ENCODE results near the gene PHTF1. TPM values are rescaled to one million over a fixed set of nuclear protein-coding genes. Genes with fewer than 3 reads are reported as not detected.
A peak's percentile ranks its signal among the peaks of the same experiment; 100 is the strongest.

PHTF1 gene
- total and polyA plus RNA-seq, 2 donors (not counting 1 experiment from before 2014, with no cell fraction given): 3.6 to 18.5 TPM

DNA sequence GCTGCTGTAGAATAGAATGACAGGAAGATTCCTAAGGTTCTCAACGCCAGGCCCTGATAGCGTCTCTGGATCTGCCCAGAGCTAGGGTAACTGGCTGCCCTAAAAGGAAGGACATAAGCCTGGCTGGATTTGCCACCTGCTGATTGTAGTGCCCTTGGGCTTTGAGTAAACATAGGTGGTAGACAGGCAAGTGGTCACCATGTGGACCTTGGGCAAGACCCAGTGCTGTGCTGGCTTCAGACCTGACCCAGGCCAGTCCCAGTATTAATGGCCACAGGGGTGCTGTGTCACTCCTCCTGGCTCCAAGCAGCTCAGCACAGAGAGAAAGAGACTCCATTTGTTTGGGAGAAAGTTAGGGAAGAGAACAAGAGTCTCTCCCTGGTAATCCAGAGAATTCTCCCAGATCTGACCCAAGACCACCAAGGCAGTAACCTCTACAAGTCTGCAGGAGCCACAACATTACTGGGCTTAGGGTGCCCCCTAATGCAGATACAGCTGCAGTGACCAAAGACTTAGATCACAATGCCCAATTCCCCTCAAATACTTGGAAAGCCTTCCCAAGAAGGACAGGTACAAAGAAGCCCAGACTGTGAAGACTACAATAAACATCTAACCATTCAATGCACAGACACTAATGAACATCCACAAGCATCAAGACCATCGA is 44.5 kb downstream of the PHTF1 start:
- Histone ChIP-seq H3K79me2 (ENCODE audit: control insufficient read depth, insufficient read depth, low read length) (no peaks in the 10 kb centered on the region), H3K36me3 (replicated peaks in 1 of 2; ENCODE audit: control extremely low read depth in 1 of 2, control insufficient read depth in 1 of 2, extremely low read depth in 1 of 2, insufficient read depth in 2 of 2, low read length in 1 of 2) (peaks cover 3 to 17% of the 10 kb centered on the region in 2 experiments), H3K4me3 (ENCODE audit: control extremely low read depth in 1 of 5, extremely low read depth in 1 of 5, insufficient read depth in 1 of 5, low read depth in 2 of 5, low read length in 4 of 5) (no peak overlapping the region), H3K4me1 (ENCODE audit: control insufficient read depth in 2 of 2, insufficient read depth in 2 of 2, low read length in 2 of 2) (no peaks in the 10 kb centered on the region), H2AFZ (ENCODE audit: insufficient read depth, low read depth, low read length, poor library complexity, severe bottlenecking) (no peak overlapping the region), H4K20me1 (ENCODE audit: control insufficient read depth, insufficient read depth, low read length, poor library complexity, severe bottlenecking) (no peaks in the 10 kb centered on the region), H3K4me2 (replicated peaks; ENCODE audit: low read depth, low read length, poor library complexity, severe bottlenecking) (no peak overlapping the region), H3K27ac (ENCODE audit: low read length in 2 of 2) (no peak overlapping the region), H3K9me3 (ENCODE audit: control extremely low read depth in 1 of 3, control insufficient read depth in 2 of 3, insufficient read depth in 1 of 3, low read length in 2 of 3) (peaks cover 0 to 13% (median 5%) of the 10 kb centered on the region in 3 donors), H3K9ac (ENCODE audit: low read length) (no peak overlapping the region), H3K27me3 (replicated peaks in 1 of 4; ENCODE audit: control extremely low read depth in 1 of 4, control insufficient read depth in 3 of 4, insufficient read depth in 4 of 4, low read length in 3 of 4) (no peaks in the 10 kb centered on the region)
- ATAC-seq (ENCODE audit: low read depth): no peak
- intact Hi-C loops (cut with micrococcal nuclease): no loop called here
- DNase-seq: no peak
- Mint-ChIP-seq H3K27me3 (no peaks in the 10 kb centered on the region), H3K27ac (no peak overlapping the region), H3K4me1 (no peaks in the 10 kb centered on the region), H3K4me3 (no peak overlapping the region), H3K9me3 (ENCODE audit: insufficient read depth) (no peaks in the 10 kb centered on the region)
- TF ChIP-seq, protein P1, sequence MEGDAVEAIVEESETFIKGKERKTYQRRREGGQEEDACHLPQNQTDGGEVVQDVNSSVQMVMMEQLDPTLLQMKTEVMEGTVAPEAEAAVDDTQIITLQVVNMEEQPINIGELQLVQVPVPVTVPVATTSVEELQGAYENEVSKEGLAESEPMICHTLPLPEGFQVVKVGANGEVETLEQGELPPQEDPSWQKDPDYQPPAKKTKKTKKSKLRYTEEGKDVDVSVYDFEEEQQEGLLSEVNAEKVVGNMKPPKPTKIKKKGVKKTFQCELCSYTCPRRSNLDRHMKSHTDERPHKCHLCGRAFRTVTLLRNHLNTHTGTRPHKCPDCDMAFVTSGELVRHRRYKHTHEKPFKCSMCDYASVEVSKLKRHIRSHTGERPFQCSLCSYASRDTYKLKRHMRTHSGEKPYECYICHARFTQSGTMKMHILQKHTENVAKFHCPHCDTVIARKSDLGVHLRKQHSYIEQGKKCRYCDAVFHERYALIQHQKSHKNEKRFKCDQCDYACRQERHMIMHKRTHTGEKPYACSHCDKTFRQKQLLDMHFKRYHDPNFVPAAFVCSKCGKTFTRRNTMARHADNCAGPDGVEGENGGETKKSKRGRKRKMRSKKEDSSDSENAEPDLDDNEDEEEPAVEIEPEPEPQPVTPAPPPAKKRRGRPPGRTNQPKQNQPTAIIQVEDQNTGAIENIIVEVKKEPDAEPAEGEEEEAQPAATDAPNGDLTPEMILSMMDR (IDR thresholded peaks at IDR 0.05): no peak
- no peak for TF ChIP-seq EZH2 (IDR thresholded peaks at IDR 0.05; ENCODE audit: borderline replicate concordance, insufficient read depth, low read depth, low read length, poor library complexity, severe bottlenecking)
- CTCF ChIA-PET: no interaction called here
- POLR2A ChIA-PET: no interaction called here
- WGBS (ENCODE audit: insufficient coverage): 96% methylated on average over 3 of the region's 3 CpGs

DNA sequence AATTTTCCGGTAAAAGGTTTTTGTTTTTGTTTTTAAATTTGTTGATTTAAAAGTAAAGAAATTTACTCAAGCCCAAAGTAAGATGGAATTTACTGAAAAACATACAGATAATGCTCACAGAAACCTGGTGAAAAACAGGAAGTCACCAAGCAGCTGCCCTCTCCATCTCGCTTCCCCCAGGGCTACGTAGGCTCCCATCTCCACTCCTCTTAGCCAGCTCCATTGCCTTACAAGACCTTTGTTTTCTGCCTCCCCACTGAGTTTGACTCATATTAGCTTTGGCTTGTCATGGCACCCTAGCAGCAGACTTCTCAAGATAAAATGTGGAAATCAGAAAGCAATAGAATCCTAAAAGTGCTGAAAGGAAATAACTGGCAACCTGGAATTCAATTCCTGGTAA is 57.9 kb downstream of the PHTF1 start:
- Histone ChIP-seq H3K9ac (ENCODE audit: low read length) (no peak overlapping the region), H3K36me3 (replicated peaks in 1 of 2; ENCODE audit: control extremely low read depth in 1 of 2, control insufficient read depth in 1 of 2, extremely low read depth in 1 of 2, insufficient read depth in 2 of 2, low read length in 1 of 2) (peaks cover 0 to 8% of the 10 kb centered on the region in 2 experiments), H3K4me1 (ENCODE audit: control insufficient read depth in 2 of 2, insufficient read depth in 2 of 2, low read length in 2 of 2) (peaks cover 3 to 15% of the 10 kb centered on the region in 2 donors), H3K4me3 (ENCODE audit: control extremely low read depth in 1 of 5, extremely low read depth in 1 of 5, insufficient read depth in 1 of 5, low read depth in 2 of 5, low read length in 4 of 5) (no peak overlapping the region), H3K4me2 (replicated peaks; ENCODE audit: low read depth, low read length, poor library complexity, severe bottlenecking) (peak overlapping the region; percentile 53), H2AFZ (ENCODE audit: insufficient read depth, low read depth, low read length, poor library complexity, severe bottlenecking) (peak overlapping the region; percentile 60), H3K27me3 (replicated peaks in 1 of 4; ENCODE audit: control extremely low read depth in 1 of 4, control insufficient read depth in 3 of 4, insufficient read depth in 4 of 4, low read length in 3 of 4) (no peaks in the 10 kb centered on the region), H3K9me3 (ENCODE audit: control extremely low read depth in 1 of 3, control insufficient read depth in 2 of 3, insufficient read depth in 1 of 3, low read length in 2 of 3) (no peaks in the 10 kb centered on the region), H3K79me2 (ENCODE audit: control insufficient read depth, insufficient read depth, low read length) (no peaks in the 10 kb centered on the region), H4K20me1 (ENCODE audit: control insufficient read depth, insufficient read depth, low read length, poor library complexity, severe bottlenecking) (no peaks in the 10 kb centered on the region), H3K27ac (ENCODE audit: low read length in 2 of 2) (no peak overlapping the region)
- WGBS (ENCODE audit: insufficient coverage): 32% methylated on average over 2 of the region's 3 CpGs
- no peak for TF ChIP-seq EZH2 (IDR thresholded peaks at IDR 0.05; ENCODE audit: borderline replicate concordance, insufficient read depth, low read depth, low read length, poor library complexity, severe bottlenecking)
- H3K27ac Mint-ChIP-seq: no peak overlapping the region
- peak; percentile 37 for DNase-seq
- H3K4me3 Mint-ChIP-seq: no peak overlapping the region
- no peaks in the 10 kb centered on the region for H3K27me3 Mint-ChIP-seq
- CTCF ChIA-PET: no interaction called here
- POLR2A ChIA-PET: no interaction called here
- H3K9me3 Mint-ChIP-seq (ENCODE audit: insufficient read depth): no peaks in the 10 kb centered on the region
- intact Hi-C loops (cut with micrococcal nuclease): no loop called here
- H3K4me1 Mint-ChIP-seq: peaks cover 12% of the 10 kb centered on the region
- ATAC-seq (ENCODE audit: low read depth): no peak
